Ishikawa (cell line): ENCODE results near the gene PLXNB1.

Experiments used
- CEBPB ChIP-seq: IDR thresholded peaks from 2 replicates; pipeline ENCODE4 v1.6.1; 2012
- CREB1 ChIP-seq: IDR thresholded peaks from 2 replicates; pipeline ENCODE4 v1.6.1; 2012; ENCODE audit warnings: low read depth
- EP300 ChIP-seq: IDR thresholded peaks from 2 replicates; pipeline ENCODE4 v1.6.1; 2012; ENCODE audit warnings: borderline replicate concordance
- FOXM1 ChIP-seq: IDR thresholded peaks from 2 replicates; pipeline ENCODE4 v1.6.1; 2012; ENCODE audit warnings: low read depth, borderline replicate concordance
- MAX ChIP-seq: IDR thresholded peaks from 2 replicates; pipeline ENCODE4 v1.6.1; 2012
- NFIC ChIP-seq: IDR thresholded peaks from 2 replicates; pipeline ENCODE4 v1.6.1; 2012
- RAD21 ChIP-seq: IDR thresholded peaks from 2 replicates; pipeline ENCODE4 v1.6.1; 2012; ENCODE audit warnings: low read depth
- REST ChIP-seq: IDR thresholded peaks from 2 replicates; pipeline ENCODE4 v1.6.1; 2012; ENCODE audit warnings: low read depth, mild to moderate bottlenecking
- TEAD4 ChIP-seq: IDR thresholded peaks from 2 replicates; pipeline ENCODE4 v1.6.1; 2012
- USF1 ChIP-seq: IDR thresholded peaks from 2 replicates; pipeline ENCODE4 v1.6.1; 2012
- ZBTB7A ChIP-seq: IDR thresholded peaks from 2 replicates; pipeline ENCODE4 v1.6.1; 2012; ENCODE audit warnings: low read depth

- TF ChIP-seq MAX (no peak), RAD21 (no peak), FOXM1 (no peak), CEBPB (no peak), USF1 (no peak), EP300 (no peak), ZBTB7A (no peak), CREB1 (no peak), TEAD4 (no peak), NFIC (no peak), REST (no peak)
These were observed 36.7 kb upstream of the PLXNB1 start for GRCh38 chr3:48466386-48467109.
